A673 (cell line): ENCODE data around the gene ZFYVE28. TPM values are rescaled to one million over a fixed set of nuclear protein-coding genes. Genes with fewer than 3 reads are reported as not detected.
"Not testable (repeated sequence)": the region's sequence is repeated elsewhere in the genome, so short reads cannot be mapped to it uniquely, and the experiment has no call there.

ENCODE experiments used
- BruUV-seq: library from RNA; stranded (reverse); fragments of 400-500 nt; replicated peaks from 2 replicates; lab custom pipeline; 2021; lab: Mats Ljungman, UMichigan
- CTCF ChIA-PET: fragments of 300-600 bp; sonication (Branson Sonifier 250); formaldehyde crosslinking; loops from one replicate; lab custom pipeline; 2022; ENCODE audit warnings: antibody characterized with exemption; lab: Charles Lee
- POLR2A ChIA-PET: fragments of 300-600 bp; sonication (Branson Sonifier 250); formaldehyde crosslinking; loops from one replicate; lab custom pipeline; 2022; ENCODE audit warnings: antibody characterized with exemption; ENCODE audit not compliant: low non-redundant PET; lab: Charles Lee
- DNase-seq: peaks from one replicate; pipeline ENCODE4 v3.0.0-alpha.2; 2015; ENCODE audit warnings: low spot score
- H3K27ac ChIP-seq: fragments of 200-600 bp; sonication (generic); 2 replicates; pipeline ENCODE4 v1.5.1; 2016; ENCODE audit warnings: mixed run types, low read depth, mild to moderate bottlenecking, mixed read lengths, antibody characterized with exemption, low read length; ENCODE audit not compliant: poor library complexity, severe bottlenecking
- H3K27me3 ChIP-seq: fragments of 200-600 bp; sonication (generic); replicated peaks from 2 replicates; pipeline ENCODE4 v1.6.1; 2017; ENCODE audit warnings: mixed run types, low read depth, mild to moderate bottlenecking, mixed read lengths, antibody characterized with exemption, low read length; ENCODE audit not compliant: insufficient read depth, poor library complexity
- H3K36me3 ChIP-seq: fragments of 200-600 bp; sonication (generic); 2 replicates; pipeline ENCODE4 v1.6.1; 2016; ENCODE audit warnings: mixed run types, mild to moderate bottlenecking, mixed read lengths, antibody characterized with exemption, low read length; ENCODE audit not compliant: insufficient read depth, poor library complexity, severe bottlenecking
- H3K4me1 ChIP-seq: fragments of 200-600 bp; sonication (generic); 2 replicates; pipeline ENCODE4 v1.6.1; 2017; ENCODE audit warnings: mixed run types, mild to moderate bottlenecking, mixed read lengths, antibody characterized with exemption, low read length; ENCODE audit not compliant: insufficient read depth, poor library complexity, severe bottlenecking
- H3K4me3 ChIP-seq: fragments of 200-600 bp; sonication (generic); 2 replicates; pipeline ENCODE4 v1.5.1; 2016; ENCODE audit warnings: low read depth, mixed run types, mild to moderate bottlenecking, mixed read lengths, low read length; ENCODE audit not compliant: poor library complexity, severe bottlenecking
- H3K9me3 ChIP-seq: fragments of 200-600 bp; sonication (generic); 2 replicates; pipeline ENCODE4 v1.6.1; 2016; ENCODE audit warnings: mixed run types, low read depth, mild to moderate bottlenecking, mixed read lengths, antibody characterized with exemption, low read length; ENCODE audit not compliant: poor library complexity, severe bottlenecking
- EZH2 ChIP-seq: fragments of 200-600 bp; sonication (generic); IDR thresholded peaks from 2 replicates; pipeline ENCODE4 v1.6.1; 2017; ENCODE audit warnings: borderline replicate concordance, low read depth, mild to moderate bottlenecking, mixed read lengths, antibody characterized with exemption, low read length; ENCODE audit not compliant: poor library complexity, severe bottlenecking
- intact Hi-C: fragments of 100-400 bp; cut with micrococcal nuclease; formaldehyde crosslinking; loops from one replicate; pipeline ENCODE4 v1.10.0; 2022; ENCODE audit not compliant: unreplicated experiment
- total RNA-seq: library from RNA; stranded (reverse); gene quantifications from 2 replicates; pipeline ENCODE4 v1.2.3, GENCODE V29; 2021
- TF ChIP-seq, protein P1 (sequence below): fragments of 300-800, 200-600 bp; sonication (generic); conservative IDR thresholded peaks from 2 replicates; pipeline ENCODE4 v1.5.1; 2017; ENCODE audit warnings: low read depth, mild to moderate bottlenecking, antibody characterized with exemption, low read length, moderate library complexity, mixed read lengths

Gene ZFYVE28
- total RNA-seq, 1 experiment from 2014 or later, result 8.6 TPM

DNA sequence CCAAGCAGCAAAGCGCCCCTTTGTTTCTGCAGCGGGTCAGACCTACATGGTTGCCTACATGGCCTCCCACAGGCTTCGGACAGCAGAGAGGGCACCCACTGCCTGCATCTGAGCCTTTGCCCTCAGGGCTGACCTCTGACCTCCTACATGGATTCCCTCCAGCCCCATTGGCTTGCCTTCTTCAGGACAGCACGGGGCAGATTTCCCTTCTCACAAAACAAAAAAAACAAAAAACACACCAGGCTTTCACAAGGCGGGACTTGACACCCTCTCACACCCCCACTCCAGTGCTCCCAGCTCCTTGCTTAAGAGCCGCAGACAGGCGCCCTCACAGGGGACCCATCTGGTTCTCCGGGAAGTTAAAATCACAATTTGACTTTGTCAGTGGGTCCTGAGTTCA is 32.9 kb downstream of the ZFYVE28 start:
- no peak overlapping the region for H3K27ac ChIP-seq
- ChIA-PET POLR2A (no interaction called here), CTCF (no interaction called here)
- no peaks in the 10 kb centered on the region for H3K9me3 ChIP-seq
- no peak overlapping the region for H3K4me3 ChIP-seq
- BruUV-seq, result no TSS peak
- H3K27me3 ChIP-seq, result no peaks in the 10 kb centered on the region
- H3K36me3 ChIP-seq, result no peaks in the 10 kb centered on the region
- DNase-seq, result no peak
- peaks cover 21% of the 10 kb centered on the region for H3K4me1 ChIP-seq
- no peak for TF ChIP-seq EZH2
- TF ChIP-seq, protein P1, sequence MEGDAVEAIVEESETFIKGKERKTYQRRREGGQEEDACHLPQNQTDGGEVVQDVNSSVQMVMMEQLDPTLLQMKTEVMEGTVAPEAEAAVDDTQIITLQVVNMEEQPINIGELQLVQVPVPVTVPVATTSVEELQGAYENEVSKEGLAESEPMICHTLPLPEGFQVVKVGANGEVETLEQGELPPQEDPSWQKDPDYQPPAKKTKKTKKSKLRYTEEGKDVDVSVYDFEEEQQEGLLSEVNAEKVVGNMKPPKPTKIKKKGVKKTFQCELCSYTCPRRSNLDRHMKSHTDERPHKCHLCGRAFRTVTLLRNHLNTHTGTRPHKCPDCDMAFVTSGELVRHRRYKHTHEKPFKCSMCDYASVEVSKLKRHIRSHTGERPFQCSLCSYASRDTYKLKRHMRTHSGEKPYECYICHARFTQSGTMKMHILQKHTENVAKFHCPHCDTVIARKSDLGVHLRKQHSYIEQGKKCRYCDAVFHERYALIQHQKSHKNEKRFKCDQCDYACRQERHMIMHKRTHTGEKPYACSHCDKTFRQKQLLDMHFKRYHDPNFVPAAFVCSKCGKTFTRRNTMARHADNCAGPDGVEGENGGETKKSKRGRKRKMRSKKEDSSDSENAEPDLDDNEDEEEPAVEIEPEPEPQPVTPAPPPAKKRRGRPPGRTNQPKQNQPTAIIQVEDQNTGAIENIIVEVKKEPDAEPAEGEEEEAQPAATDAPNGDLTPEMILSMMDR, result no peak
- intact Hi-C loops, result no loop called here

DNA sequence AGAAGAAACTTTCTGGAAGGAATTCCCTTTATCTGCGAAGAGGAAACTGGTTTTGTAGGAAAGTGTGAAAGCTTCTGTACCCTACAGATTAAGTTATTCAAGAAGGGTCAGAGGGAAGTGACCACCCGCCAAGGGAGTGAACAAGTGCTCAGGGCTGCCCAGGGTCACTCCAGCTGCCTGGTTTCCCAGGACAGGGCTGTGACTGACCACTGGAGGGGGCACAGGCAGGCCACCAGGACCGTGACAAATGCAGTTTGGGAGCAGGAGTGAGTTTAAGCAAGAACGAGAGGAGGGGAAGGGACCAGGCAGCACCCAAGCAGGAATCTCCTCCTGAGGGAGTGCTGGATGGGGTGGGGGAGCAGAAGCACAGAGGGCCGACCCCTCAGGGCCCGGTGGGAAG is 34.2 kb downstream of the ZFYVE28 start:
- no peaks in the 10 kb centered on the region for H3K36me3 ChIP-seq
- TF ChIP-seq, protein P1, result no peak
- TF ChIP-seq EZH2, result no peak
- H3K4me1 ChIP-seq, result peaks cover 10% of the 10 kb centered on the region
- H3K27me3 ChIP-seq, result no peaks in the 10 kb centered on the region
- no peak for DNase-seq
- no peak overlapping the region for H3K27ac ChIP-seq
- intact Hi-C loops, result no loop called here
- CTCF ChIA-PET, result no interaction called here
- H3K9me3 ChIP-seq, result no peaks in the 10 kb centered on the region
- POLR2A ChIA-PET, result no interaction called here
- no TSS peak for BruUV-seq
- H3K4me3 ChIP-seq, result no peak overlapping the region

DNA sequence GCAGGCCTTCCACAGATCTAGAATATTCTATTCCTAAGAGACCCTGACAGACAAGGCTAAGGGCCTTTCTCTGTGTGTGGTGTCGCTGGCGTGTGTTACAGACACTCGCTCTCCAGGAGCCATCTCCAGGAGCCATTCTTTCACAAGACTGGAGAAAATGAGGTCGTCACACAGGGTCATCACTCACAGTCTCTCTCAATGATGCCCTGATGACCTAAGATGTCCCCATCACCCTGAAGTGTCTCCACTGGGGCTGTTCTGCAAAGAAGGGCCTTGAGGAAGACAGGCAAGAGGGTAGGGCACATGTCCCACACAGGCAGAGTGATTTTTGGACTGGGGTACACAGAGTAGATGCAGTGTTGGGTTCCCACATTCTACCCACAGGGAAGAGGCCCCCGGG is 34.7 kb downstream of the ZFYVE28 start:
- TF ChIP-seq, protein P1, result no peak
- TF ChIP-seq EZH2, result no peak
- intact Hi-C loops, result no loop called here

DNA sequence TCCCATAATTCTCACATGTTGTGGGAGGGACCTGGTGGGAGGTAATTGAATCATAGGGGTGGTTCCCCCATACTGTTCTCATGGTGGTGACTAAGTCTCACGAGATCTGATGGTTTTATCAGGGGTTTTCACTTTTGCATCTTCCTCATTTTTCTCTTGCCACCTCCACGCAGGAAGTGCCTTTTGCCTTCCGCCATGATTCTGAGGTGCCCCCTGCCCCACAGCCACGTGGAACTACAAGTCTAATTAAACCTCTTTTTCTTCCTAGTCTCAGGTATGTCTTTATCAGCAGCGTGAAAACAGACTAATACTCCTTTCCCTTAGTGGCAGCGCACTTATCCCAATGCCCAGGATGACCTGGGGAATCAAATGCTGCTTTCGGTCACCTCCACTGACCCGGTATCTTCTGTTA is 35.2 kb downstream of the ZFYVE28 start:
- intact Hi-C loops, H3K27me3 ChIP-seq, H3K27ac ChIP-seq, H3K9me3 ChIP-seq, H3K36me3 ChIP-seq, DNase-seq, POLR2A ChIA-PET, BruUV-seq, H3K4me1 ChIP-seq, H3K4me3 ChIP-seq, CTCF ChIA-PET: not testable (repeated sequence)

More for the DNA sequence above, 34.7 kb downstream of the ZFYVE28 start:
- no peak overlapping the region for H3K27ac ChIP-seq
- ChIA-PET POLR2A (no interaction called here), CTCF (no interaction called here)
- no peaks in the 10 kb centered on the region for H3K27me3 ChIP-seq
- H3K4me3 ChIP-seq, result no peak overlapping the region
- DNase-seq, result no peak
- no peaks in the 10 kb centered on the region for H3K36me3 ChIP-seq
- H3K9me3 ChIP-seq, result no peaks in the 10 kb centered on the region
- peaks cover 6% of the 10 kb centered on the region for H3K4me1 ChIP-seq
- BruUV-seq, result no TSS peak

DNA sequence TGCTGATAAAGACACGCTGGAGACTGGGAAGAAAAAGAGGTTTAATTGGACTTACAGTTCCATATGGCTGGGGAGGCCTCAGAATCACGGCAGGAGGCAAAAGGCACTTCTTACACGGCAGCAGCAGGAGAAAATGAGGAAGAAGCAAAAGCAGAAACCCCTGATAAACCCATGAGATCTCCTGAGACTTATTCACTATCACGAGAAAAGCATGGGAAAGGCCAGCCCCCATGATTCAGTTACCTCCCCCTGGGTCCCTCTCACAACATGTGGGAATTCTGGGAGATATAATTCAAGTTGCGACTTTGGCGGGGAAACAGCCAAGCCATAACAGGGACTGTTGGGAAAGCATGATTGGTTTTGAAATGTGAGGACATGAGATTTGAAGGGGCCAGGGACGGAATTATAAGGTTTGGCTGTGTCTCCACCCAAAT is 35.7 kb downstream of the ZFYVE28 start:
- H3K9me3 ChIP-seq, H3K27ac ChIP-seq, DNase-seq, POLR2A ChIA-PET, CTCF ChIA-PET, H3K4me1 ChIP-seq, H3K36me3 ChIP-seq, intact Hi-C loops, H3K27me3 ChIP-seq, BruUV-seq, H3K4me3 ChIP-seq: not testable (repeated sequence)
